MCF 10A (cell line): ENCODE results near the gene IMPDH2. TPM values are rescaled to one million over a fixed set of nuclear protein-coding genes. Genes with fewer than 3 reads are reported as not detected.

Experiments used
- BruUV-seq: library from RNA; stranded (reverse); fragments of 400-500 nt; replicated peaks from 2 replicates; lab custom pipeline; 2021; lab: Mats Ljungman, UMichigan
- CTCF ChIA-PET: fragments of 300-600 bp; sonication (Branson Sonifier 250); formaldehyde crosslinking; extraction: SDS; loops from one replicate; lab custom pipeline; 2021; ENCODE audit warnings: antibody characterized with exemption, inconsistent platforms; lab: Yijun Ruan, JAX
- POLR2A ChIA-PET: fragments of 300-600, 350-650 bp; sonication (Branson Sonifier 250); formaldehyde crosslinking; extraction: SDS; loops from one replicate; lab custom pipeline; 2020; ENCODE audit warnings: antibody characterized with exemption, inconsistent platforms; lab: Yijun Ruan, JAX
- DNase-seq: peaks from one replicate; pipeline ENCODE4 v3.0.0-alpha.2; 2018; ENCODE audit not compliant: unreplicated experiment
- H3K27ac Mint-ChIP-seq: one replicate; pipeline ENCODE4 v1.8.0; 2022; ENCODE audit warnings: mild to moderate bottlenecking, low read depth, mixed read lengths; ENCODE audit not compliant: unreplicated experiment
- H3K27me3 Mint-ChIP-seq: one replicate; pipeline ENCODE4 v1.8.0; 2022; ENCODE audit warnings: mixed read lengths; ENCODE audit not compliant: insufficient read depth, unreplicated experiment
- H3K36me3 Mint-ChIP-seq: one replicate; pipeline ENCODE4 v1.8.0; 2022; ENCODE audit warnings: mild to moderate bottlenecking, moderate library complexity, mixed read lengths; ENCODE audit not compliant: insufficient read depth, unreplicated experiment
- H3K4me1 Mint-ChIP-seq: one replicate; pipeline ENCODE4 v1.8.0; 2022; ENCODE audit warnings: mixed read lengths; ENCODE audit not compliant: insufficient read depth, unreplicated experiment
- H3K4me3 Mint-ChIP-seq: one replicate; pipeline ENCODE4 v1.8.0; 2022; ENCODE audit warnings: mild to moderate bottlenecking, moderate library complexity, mixed read lengths; ENCODE audit not compliant: unreplicated experiment
- H3K9me3 Mint-ChIP-seq: one replicate; pipeline ENCODE4 v1.8.0; 2022; ENCODE audit warnings: mixed read lengths; ENCODE audit not compliant: unreplicated experiment
- intact Hi-C: fragments of 100-400 bp; cut with micrococcal nuclease; formaldehyde crosslinking; loops from 2 replicates; pipeline ENCODE4 v1.14.1; 2022
- total RNA-seq: library from RNA; stranded (reverse); gene quantifications from 2 replicates; pipeline ENCODE4 v1.2.3, GENCODE V29; 2022
- TF ChIP-seq, protein P1 (sequence below): fragments of 200-600 bp; IDR thresholded peaks from one replicate; pipeline ENCODE4 v1.8.0; 2022; ENCODE audit warnings: antibody characterized with exemption, mild to moderate bottlenecking; ENCODE audit not compliant: unreplicated experiment

IMPDH2 gene
- total RNA-seq, 1 experiment from 2014 or later, result 476 TPM

DNA sequence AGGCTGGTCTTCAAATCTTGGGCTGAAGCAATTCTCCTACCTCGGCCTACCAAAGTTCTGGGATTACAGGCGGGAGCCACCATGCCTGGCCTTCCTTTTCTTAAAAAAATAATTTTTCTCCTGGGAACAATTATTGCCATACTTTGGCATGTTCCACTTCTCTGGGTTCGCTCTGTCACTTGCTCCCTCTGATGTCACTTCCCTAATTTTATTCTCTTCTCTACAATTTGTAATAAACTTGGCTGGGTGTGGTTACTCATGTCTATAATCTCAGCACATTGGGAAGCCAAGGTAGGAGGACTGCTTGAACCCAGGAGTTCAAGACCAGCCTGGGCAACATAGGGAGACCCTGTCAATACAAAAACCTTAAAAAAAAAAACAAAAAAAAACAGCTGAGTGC, 6.1 kb upstream of the IMPDH2 start:
- CTCF ChIA-PET, result interaction anchor here (0.6 to 1.5 kb wide), 2 partner anchors 31 to 180 kb away, joined by 3 to 6 read pairs; no protein-coding TSS in a partner anchor
- DNase-seq, result no peak
- peaks cover 77% of the 10 kb centered on the region for H3K36me3 Mint-ChIP-seq
- POLR2A ChIA-PET, result interaction anchor here (0.6 kb wide), 1 partner anchor 73 kb away, joined by 3 read pairs; no protein-coding TSS in a partner anchor
- intact Hi-C loops, result no loop called here
- TF ChIP-seq, protein P1, sequence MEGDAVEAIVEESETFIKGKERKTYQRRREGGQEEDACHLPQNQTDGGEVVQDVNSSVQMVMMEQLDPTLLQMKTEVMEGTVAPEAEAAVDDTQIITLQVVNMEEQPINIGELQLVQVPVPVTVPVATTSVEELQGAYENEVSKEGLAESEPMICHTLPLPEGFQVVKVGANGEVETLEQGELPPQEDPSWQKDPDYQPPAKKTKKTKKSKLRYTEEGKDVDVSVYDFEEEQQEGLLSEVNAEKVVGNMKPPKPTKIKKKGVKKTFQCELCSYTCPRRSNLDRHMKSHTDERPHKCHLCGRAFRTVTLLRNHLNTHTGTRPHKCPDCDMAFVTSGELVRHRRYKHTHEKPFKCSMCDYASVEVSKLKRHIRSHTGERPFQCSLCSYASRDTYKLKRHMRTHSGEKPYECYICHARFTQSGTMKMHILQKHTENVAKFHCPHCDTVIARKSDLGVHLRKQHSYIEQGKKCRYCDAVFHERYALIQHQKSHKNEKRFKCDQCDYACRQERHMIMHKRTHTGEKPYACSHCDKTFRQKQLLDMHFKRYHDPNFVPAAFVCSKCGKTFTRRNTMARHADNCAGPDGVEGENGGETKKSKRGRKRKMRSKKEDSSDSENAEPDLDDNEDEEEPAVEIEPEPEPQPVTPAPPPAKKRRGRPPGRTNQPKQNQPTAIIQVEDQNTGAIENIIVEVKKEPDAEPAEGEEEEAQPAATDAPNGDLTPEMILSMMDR, result no peak
- no peaks in the 10 kb centered on the region for H3K9me3 Mint-ChIP-seq
- no peaks in the 10 kb centered on the region for H3K27me3 Mint-ChIP-seq
- no peak overlapping the region for H3K4me3 Mint-ChIP-seq
- peaks cover 7% of the 10 kb centered on the region for H3K4me1 Mint-ChIP-seq
- BruUV-seq, result no TSS peak
- no peak overlapping the region for H3K27ac Mint-ChIP-seq

DNA sequence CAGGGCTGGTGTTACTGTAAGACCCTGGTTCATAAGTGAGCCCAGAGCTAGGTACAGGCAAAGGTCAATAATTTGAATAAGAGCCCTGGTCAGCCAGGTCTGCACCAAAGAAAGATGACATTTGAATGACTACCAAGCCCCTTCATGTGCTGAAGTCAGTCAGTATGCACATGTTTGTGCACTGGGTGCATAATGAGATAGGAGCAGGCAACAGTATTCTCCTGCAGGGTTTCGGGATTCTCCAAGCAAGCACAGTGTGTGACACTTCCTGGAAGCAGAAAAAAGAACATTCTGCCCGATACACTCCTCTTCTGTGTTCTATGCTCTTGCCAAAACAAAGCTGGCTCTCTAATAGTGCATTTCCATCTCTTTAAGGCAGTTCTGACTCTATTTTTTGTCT, 5.5 kb upstream of the IMPDH2 start:
- no peak overlapping the region for H3K27ac Mint-ChIP-seq
- CTCF ChIA-PET, result interaction anchor here (0.6 to 1.5 kb wide), 3 partner anchors 32 to 181 kb away, joined by 3 to 6 read pairs (median 3); no protein-coding TSS in a partner anchor
- H3K36me3 Mint-ChIP-seq, result peaks cover 77% of the 10 kb centered on the region
- no peaks in the 10 kb centered on the region for H3K27me3 Mint-ChIP-seq
- no peak overlapping the region for H3K4me3 Mint-ChIP-seq
- DNase-seq, result no peak
- TF ChIP-seq, protein P1, result no peak
- H3K4me1 Mint-ChIP-seq, result peaks cover 8% of the 10 kb centered on the region
- POLR2A ChIA-PET, result interaction anchor here (0.6 to 1.1 kb wide), 3 partner anchors 13 to 73 kb away, joined by 3 read pairs; partner anchors contain the start of gene NDUFAF3
- intact Hi-C loops, result no loop called here
- H3K9me3 Mint-ChIP-seq, result no peaks in the 10 kb centered on the region
- BruUV-seq, result no TSS peak

DNA sequence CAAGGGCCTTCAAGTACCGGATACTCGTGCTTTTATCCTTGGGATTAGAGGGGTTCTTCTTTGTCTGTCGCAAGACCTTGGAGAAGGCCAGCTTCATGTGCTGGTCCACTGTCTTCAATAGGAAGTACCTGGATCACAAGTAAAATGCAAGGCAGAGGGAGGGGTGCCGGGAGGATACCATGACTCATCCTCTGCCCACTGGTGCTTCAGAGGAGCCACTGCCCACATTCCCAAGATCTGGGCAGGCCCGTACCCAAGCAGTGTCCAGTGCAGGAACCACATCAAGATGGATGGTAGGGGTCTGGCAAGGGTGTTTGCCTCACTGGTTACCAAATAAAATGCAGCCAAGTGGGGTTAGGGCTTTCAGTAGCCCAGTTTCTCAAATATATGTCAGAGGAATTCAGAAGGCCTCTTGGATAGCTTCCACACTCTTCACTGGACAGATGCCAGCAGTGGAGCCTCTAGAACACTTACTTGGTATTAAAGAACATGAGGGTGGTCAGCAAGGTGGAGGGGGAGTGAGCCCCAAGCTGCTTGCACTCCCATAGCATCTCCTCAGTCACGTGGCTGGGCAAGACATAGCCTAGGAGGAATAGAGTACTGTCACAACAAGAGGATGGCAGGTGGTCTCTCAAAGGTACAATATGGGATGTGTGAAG, 3.6 kb upstream of the IMPDH2 start:
- ChIA-PET CTCF (interaction anchor here (2.9 kb wide), 1 partner anchor 10 kb away, joined by 14 read pairs; the partner anchor contains the start of gene NDUFAF3), POLR2A (interaction anchor here (0.9 to 1.8 kb wide), 7 partner anchors 9 to 114 kb away, joined by 3 to 14 read pairs (median 4); partner anchors contain the start of genes ARIH2, NDUFAF3, P4HTM and USP19)
- no TSS peak for BruUV-seq

DNA sequence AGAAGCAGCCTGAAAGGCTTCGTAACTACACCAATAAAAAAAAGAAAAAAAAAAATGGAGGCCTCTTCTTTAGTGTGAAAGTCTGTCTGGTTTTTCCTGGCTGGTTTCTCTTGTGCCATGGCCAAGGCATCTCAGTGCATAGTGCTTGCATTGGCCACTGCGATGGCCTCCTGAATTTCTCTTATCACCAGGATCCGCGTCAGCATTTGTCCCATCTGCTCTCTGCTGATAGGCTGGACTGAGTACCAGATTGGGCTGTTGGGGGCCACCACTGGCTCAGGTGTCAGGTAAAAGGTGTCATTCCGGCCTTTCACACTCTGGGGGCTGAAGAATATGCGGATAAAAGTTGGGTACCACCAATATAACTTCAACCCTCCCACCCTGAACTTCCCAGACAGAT, 1.1 kb upstream of the IMPDH2 start:
- no TSS peak for BruUV-seq
- Mint-ChIP-seq H3K4me1 (peaks cover 37% of the 10 kb centered on the region), H3K27ac (no peak overlapping the region), H3K36me3 (peaks cover 84% of the 10 kb centered on the region), H3K4me3 (no peak overlapping the region), H3K9me3 (no peaks in the 10 kb centered on the region), H3K27me3 (no peaks in the 10 kb centered on the region)
- TF ChIP-seq, protein P1, result no peak
- CTCF ChIA-PET, result interaction anchor here (2.9 kb wide), 1 partner anchor 8 kb away, joined by 14 read pairs; the partner anchor contains the start of gene NDUFAF3
- intact Hi-C loops, result no loop called here
- no peak for DNase-seq
- POLR2A ChIA-PET, result no interaction called here

More for the DNA sequence above, 3.6 kb upstream of the IMPDH2 start:
- Mint-ChIP-seq H3K27ac (no peak overlapping the region), H3K27me3 (no peaks in the 10 kb centered on the region), H3K4me3 (no peak overlapping the region), H3K4me1 (peaks cover 23% of the 10 kb centered on the region), H3K9me3 (no peaks in the 10 kb centered on the region), H3K36me3 (peaks cover 80% of the 10 kb centered on the region)
- TF ChIP-seq, protein P1, result no peak
- peak; percentile 33 for DNase-seq
- intact Hi-C loops, result no loop called here
